GM12873 (cell line): Measurements from ENCODE around the gene FBXO41.

ENCODE experiments used
- TF ChIP-seq, protein P1 (sequence below): IDR thresholded peaks from 2 replicates; pipeline ENCODE4 v1.5.1; 2012; ENCODE audit warnings: low read depth, mild to moderate bottlenecking, moderate library complexity, low read length, control low read depth; ENCODE audit not compliant: insufficient read depth; ENCODE audit errors: missing control alignments

Gene FBXO41

DNA sequence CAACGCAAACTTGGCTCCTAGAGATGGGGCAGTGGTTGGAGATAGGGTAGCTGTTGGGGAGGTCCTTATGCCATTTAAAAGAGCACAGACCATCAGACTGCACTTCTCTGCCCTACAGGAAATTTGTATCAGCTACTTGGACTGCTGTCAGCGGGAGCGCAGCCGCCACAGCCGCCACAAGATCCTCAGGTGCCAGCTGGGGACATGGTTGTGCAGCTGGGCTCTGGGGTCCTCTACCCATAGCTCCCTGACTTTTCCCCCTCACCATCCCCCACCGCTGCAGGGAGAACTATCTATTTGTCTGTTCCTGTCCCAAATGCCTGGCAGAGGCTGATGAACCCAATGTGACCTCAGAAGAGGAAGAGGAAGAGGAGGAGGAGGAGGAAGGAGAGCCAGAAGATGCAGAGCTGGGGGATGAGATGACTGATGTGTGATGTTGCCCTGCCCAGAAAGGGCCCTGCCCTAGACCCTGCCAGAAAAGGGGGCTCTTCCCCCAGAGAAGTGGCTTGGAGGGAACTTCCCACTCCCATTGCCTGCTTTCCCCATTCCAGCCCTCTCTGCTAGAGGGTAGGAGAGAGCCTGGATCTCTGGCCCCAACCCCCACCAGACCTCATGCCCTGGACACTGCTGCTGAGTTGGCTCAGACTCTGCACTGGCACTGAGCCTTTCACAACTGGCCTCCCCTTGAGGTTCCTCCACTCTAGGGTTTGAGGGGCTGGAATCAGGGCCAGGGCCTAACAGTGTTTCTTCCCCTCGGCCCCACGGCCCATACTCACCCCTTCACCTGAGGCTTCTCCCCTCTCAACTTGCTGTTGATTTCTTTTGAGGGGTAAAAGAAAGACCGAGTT, 58.5 kb downstream of the FBXO41 start:
- TF ChIP-seq, protein P1, sequence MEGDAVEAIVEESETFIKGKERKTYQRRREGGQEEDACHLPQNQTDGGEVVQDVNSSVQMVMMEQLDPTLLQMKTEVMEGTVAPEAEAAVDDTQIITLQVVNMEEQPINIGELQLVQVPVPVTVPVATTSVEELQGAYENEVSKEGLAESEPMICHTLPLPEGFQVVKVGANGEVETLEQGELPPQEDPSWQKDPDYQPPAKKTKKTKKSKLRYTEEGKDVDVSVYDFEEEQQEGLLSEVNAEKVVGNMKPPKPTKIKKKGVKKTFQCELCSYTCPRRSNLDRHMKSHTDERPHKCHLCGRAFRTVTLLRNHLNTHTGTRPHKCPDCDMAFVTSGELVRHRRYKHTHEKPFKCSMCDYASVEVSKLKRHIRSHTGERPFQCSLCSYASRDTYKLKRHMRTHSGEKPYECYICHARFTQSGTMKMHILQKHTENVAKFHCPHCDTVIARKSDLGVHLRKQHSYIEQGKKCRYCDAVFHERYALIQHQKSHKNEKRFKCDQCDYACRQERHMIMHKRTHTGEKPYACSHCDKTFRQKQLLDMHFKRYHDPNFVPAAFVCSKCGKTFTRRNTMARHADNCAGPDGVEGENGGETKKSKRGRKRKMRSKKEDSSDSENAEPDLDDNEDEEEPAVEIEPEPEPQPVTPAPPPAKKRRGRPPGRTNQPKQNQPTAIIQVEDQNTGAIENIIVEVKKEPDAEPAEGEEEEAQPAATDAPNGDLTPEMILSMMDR = no peak

DNA sequence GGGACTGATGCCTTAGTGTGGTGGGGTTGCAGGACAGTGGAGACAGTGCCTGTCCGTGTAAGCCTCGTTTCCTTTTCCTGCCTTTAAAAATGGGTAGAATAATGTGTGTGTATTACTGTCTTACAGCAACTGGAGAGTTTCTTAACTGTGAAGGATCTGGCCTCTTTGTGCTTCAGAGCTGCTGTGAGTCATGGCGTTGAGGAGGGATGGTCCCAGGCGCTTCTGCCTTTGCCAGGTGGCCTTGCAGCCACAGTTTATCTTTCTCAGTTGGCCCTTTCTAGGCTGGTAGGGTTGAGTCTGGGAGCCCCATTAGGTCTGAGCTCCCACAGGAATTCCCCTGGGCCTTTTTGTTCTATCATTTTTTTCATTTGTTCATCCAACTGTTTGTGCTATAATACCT, 60.5 kb downstream of the FBXO41 start:
- TF ChIP-seq, protein P1 = no peak

DNA sequence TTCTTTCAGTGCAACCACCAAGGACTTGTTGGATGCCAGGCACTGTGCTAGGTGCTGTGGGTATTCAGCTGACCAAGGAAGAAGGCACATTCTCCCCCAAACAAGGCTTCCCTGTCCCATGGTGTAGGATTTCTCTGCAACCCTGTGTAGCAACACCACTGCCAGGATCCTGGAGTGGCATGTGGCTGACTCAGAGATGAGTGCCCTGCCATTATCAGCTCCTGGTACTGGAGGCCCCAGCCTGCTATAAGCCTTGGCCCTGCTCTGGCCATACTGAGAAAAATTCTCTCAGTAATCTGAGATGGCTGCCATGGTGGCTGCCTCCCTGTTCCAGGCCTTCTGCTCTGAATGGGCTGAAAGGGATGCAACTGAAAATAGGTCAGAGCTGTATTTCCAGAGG, 66.0 kb downstream of the FBXO41 start:
- TF ChIP-seq, protein P1 = no peak

DNA sequence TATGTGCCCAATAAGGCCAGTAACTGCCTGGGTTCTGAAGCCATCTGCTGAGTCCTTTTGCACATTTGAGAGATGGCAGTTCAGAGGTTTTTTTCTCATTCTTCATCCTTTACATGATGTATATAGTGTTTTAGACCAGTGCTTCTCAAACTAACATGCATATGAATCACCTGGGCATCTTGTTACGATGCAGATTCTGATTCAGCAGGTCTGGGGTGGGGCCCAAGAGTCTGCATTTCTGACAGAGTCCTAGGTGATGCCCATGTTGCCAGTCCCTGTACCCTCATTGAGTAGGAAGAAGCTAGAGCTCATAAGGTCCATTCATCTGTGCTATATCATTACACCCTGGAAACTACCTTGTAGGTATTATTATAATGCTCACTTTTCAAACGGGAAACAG, 66.5 kb downstream of the FBXO41 start:
- TF ChIP-seq, protein P1 = no peak

DNA sequence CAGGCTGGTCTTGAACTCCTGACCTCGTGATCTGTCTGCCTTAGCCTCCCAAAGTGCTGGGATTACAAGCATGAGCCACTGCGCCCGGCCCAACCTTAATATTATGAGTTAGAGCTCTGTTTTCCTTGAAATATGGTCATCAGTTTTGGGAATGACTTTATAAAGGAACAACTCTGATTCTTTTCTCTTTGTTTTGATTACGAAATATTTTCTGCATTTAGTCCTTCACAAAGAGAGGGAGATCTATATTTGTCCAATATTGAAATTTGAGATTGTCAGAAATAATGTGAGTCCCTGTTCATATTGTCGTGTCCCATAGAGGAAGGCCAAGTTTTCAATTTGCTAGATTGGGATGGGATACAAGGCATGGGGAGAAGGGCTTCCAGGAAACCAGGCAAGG, 67.1 kb downstream of the FBXO41 start:
- TF ChIP-seq, protein P1 = no peak

DNA sequence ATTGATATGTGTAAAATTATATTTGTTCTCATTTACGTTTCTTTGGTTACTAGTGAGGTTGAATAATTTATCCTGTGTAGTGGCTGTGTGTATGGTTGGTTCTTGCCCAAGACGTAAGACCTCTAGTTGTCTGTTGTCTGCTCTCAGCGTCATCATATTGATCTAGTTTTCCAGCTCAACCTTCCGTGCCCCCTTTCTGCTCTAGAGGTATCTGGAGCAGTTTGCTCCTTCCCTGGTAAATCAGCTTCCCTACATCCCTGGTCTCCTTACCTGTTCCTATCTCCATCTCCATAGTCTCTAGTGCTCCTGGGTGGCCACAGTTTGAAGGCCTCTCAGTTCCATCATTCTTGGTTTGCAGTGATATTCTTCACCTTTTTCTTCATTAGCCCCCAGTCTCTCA, 69.0 kb downstream of the FBXO41 start:
- TF ChIP-seq, protein P1 = no peak

DNA sequence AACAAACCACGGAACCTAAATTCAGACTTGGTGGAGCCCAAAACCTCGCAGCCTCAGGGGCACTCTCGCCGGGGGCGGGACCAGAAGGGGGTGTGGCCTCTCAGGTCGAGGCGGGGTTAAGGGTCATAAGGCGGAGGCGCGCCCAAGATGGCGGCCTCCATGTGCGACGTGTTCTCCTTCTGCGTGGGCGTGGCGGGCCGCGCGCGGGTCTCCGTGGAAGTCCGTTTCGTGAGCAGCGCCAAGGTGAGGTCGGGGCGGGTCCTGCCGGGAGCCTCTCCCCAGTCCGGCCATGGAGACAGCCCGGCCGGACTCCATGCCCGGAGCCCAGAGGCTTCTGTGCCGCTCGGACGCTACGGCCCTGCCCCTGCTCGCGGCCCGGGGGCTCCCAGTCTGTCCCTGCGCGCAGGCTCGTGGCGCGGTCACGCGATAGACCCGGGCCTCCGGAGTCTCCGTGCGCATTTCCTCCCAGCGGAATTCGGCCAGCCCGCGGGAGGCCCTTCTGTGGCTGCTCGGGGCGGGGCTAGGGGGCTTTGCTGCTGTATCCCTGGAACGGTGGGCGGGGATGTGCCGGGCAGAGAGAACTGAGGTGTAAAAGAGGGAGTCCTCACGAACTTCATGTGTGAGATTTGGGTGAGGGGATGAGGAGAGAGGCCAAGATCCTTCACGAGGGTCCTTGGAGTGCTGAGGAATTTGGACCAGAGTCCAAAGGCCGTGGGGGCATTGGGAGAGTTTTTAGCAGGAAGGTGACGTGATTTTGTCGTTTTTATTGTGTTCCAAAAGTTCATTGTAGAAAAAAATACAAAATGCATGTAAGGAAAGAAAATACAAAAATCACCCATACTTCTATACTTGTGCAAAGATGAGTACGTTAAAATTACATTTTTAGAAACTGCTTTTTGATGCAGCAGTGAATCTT, 69.9 kb downstream of the FBXO41 start, which contains the start of gene SMYD5:
SMYD5 (plus strand) TSS at position 126 of the 916 bp plus-strand sequence; CDS start at position 148, 22 bp downstream.
- TF ChIP-seq, protein P1 = no peak
